K562 (cell line): ENCODE measurements around the gene HJV. TPM values are rescaled to one million over a fixed set of nuclear protein-coding genes. Genes with fewer than 3 reads are reported as not detected.

ENCODE experiments used
- ATAC-seq: fragments of 200-7000 bp; cut with Tn5 transposase; 3 replicates; pipeline ENCODE4 v1.9.1; 2020; ENCODE audit warnings: moderate library complexity
- BruUV-seq: library from RNA; stranded (reverse); fragments of 400-500 nt; replicated peaks from 2 replicates; lab custom pipeline; 2021; lab: Mats Ljungman, UMichigan
- CTCF ChIA-PET: fragments of 300-600 bp; formaldehyde crosslinking; extraction: SDS; loops from one replicate; lab custom pipeline; 2021; ENCODE audit warnings: low intra/inter-chr PET ratio; lab: Yijun Ruan, JAX
- POLR2A ChIA-PET: fragments of 300-600, 350-650 bp; sonication (Branson Sonifier 250); formaldehyde crosslinking; extraction: SDS; loops from one replicate; lab custom pipeline; 2021; ENCODE audit warnings: antibody characterized with exemption, inconsistent platforms; lab: Yijun Ruan, JAX
- DNase-seq, 4 experiments: peaks; one replicate each; pipeline versions ENCODE4 v3.0.0 to v3.0.0-alpha.2; 2011 to 2018; ENCODE audit warnings: low spot score in 3 of 4, mixed read lengths in 3 of 4; ENCODE audit errors: extremely low read depth in 1 of 4
- FAIRE-seq: peaks from 2 replicates; lab custom pipeline; 2011; peaks lifted over from hg19 to GRCh38; lab: Jason Lieb, UNC
- H2AFZ ChIP-seq: 2 replicates; pipeline ENCODE4 v1.6.0; 2011; ENCODE audit warnings: low read depth, low read length, control low read depth, inconsistent platforms
- H3K27ac ChIP-seq: fragments of 200-600 bp; 3 replicates; pipeline ENCODE4 v1.8.0; 2011; ENCODE audit warnings: low read depth, mild to moderate bottlenecking, control low read depth, inconsistent platforms, low read length, moderate library complexity, mixed read lengths; ENCODE audit errors: extremely low read depth
- H3K27me3 ChIP-seq, 2 experiments: fragments of 300-600 bp in 1 of 2; 2 replicates in 1 of 2; 3 replicates in 1 of 2; pipeline versions ENCODE4 v1.6.0 to v1.8.0; 2011; ENCODE audit warnings: inconsistent platforms in 2 of 2, low read length in 2 of 2, mild to moderate bottlenecking in 1 of 2, mixed read lengths in 1 of 2, moderate library complexity in 1 of 2; ENCODE audit not compliant: control insufficient read depth in 2 of 2, insufficient read depth in 2 of 2
- H3K36me3 ChIP-seq: fragments of 300-600 bp; 3 replicates; pipeline ENCODE4 v1.8.0; 2011; ENCODE audit warnings: mild to moderate bottlenecking, low read length, inconsistent platforms; ENCODE audit not compliant: control insufficient read depth, insufficient read depth
- H3K4me1 ChIP-seq, 2 experiments: fragments of 200-600 bp in 1 of 2; replicated peaks in 1 of 2; 2 replicates in 1 of 2; 3 replicates in 1 of 2; pipeline versions ENCODE4 v1.5.1 to v1.8.0; 2011; ENCODE audit warnings: inconsistent platforms in 2 of 2, low read length in 2 of 2, mild to moderate bottlenecking in 1 of 2, mixed read lengths in 1 of 2, moderate library complexity in 1 of 2; ENCODE audit not compliant: control insufficient read depth in 2 of 2, insufficient read depth in 2 of 2
- H3K4me2 ChIP-seq: 2 replicates; pipeline ENCODE4 v1.6.1; 2011; ENCODE audit warnings: low read length, control low read depth, inconsistent platforms, mixed read lengths; ENCODE audit not compliant: insufficient read depth
- H3K4me3 ChIP-seq: fragments of 200-600 bp; sonication (generic), shearing (Covaris generic); 2 replicates; pipeline ENCODE4 v1.5.1; 2016; ENCODE audit warnings: control low read depth, inconsistent platforms
- H3K79me2 ChIP-seq: fragments of 200-600 bp; 3 replicates; pipeline ENCODE4 v1.8.0; 2011; ENCODE audit warnings: low read length, inconsistent platforms; ENCODE audit not compliant: control insufficient read depth, insufficient read depth
- H3K9ac ChIP-seq, 2 experiments: 2 replicates each; pipeline versions ENCODE4 v1.6.0 to v1.6.1; 2011; ENCODE audit warnings: low read depth in 2 of 2, low read length in 2 of 2, control low read depth in 1 of 2, inconsistent platforms in 1 of 2, mild to moderate bottlenecking in 1 of 2, mixed read lengths in 1 of 2; ENCODE audit not compliant: insufficient read depth in 1 of 2
- H3K9me1 ChIP-seq: one replicate; pipeline ENCODE4 v1.6.0; 2011; ENCODE audit warnings: inconsistent platforms, mild to moderate bottlenecking, low read length, moderate library complexity; ENCODE audit not compliant: control insufficient read depth, insufficient read depth
- H3K9me3 ChIP-seq: replicated peaks from 2 replicates; pipeline ENCODE4 v1.5.1; 2011; ENCODE audit warnings: low read depth, low read length, inconsistent platforms; ENCODE audit not compliant: control insufficient read depth, insufficient read depth
- H4K20me1 ChIP-seq: replicated peaks from 2 replicates; pipeline ENCODE4 v1.6.1; 2011; ENCODE audit warnings: low read length, inconsistent platforms, mixed read lengths; ENCODE audit not compliant: control insufficient read depth, insufficient read depth
- BMI1 ChIP-seq: fragments of 150-350 bp; IDR thresholded peaks from 2 replicates; pipeline ENCODE4 v1.6.1; 2014; ENCODE audit warnings: low read length
- CEBPB ChIP-seq: fragments of 450-650 bp; IDR thresholded peaks from 2 replicates; pipeline ENCODE4 v1.6.1; 2016; ENCODE audit warnings: missing genetic modification characterization, missing compliant biosample characterization
- HNRNPLL ChIP-seq: fragments of 200-400 bp; formaldehyde crosslinking; IDR thresholded peaks from 2 replicates; pipeline ENCODE4 v1.6.1; 2017; ENCODE audit warnings: low read length, low read depth, mild to moderate bottlenecking; ENCODE audit not compliant: poor library complexity, severe bottlenecking
- KAT7 ChIP-seq: sonication (generic); formaldehyde crosslinking; IDR thresholded peaks from 2 replicates; pipeline ENCODE4 v1.8.0; 2022; ENCODE audit warnings: missing genetic modification reagents, mild to moderate bottlenecking, borderline replicate concordance
- KDM2B ChIP-seq: fragments of 250-450 bp; sonication (Bioruptor Pico); IDR thresholded peaks from 2 replicates; pipeline ENCODE4 v1.8.0; 2021; ENCODE audit warnings: mild to moderate bottlenecking, moderate library complexity
- MCM3 ChIP-seq: fragments of 450-650 bp; IDR thresholded peaks from 2 replicates; pipeline ENCODE4 v1.6.1; 2016
- MED1 ChIP-seq: sonication (generic); formaldehyde crosslinking; IDR thresholded peaks from 2 replicates; pipeline ENCODE4 v1.8.1; 2023; ENCODE audit warnings: missing genetic modification reagents, borderline replicate concordance
- SMAD1 ChIP-seq: fragments of 150-350 bp; IDR thresholded peaks from 2 replicates; pipeline ENCODE4 v1.6.1; 2014; ENCODE audit warnings: low read length, low read depth; ENCODE audit not compliant: partially characterized antibody
- TGIF2 ChIP-seq: sonication (generic); formaldehyde crosslinking; IDR thresholded peaks from 2 replicates; pipeline ENCODE4 v1.8.1; 2022; ENCODE audit warnings: mild to moderate bottlenecking, missing genetic modification reagents, moderate library complexity
- YBX1 ChIP-seq: fragments of 450-650 bp; IDR thresholded peaks from 2 replicates; pipeline ENCODE4 v1.7.1; 2016; ENCODE audit warnings: mild to moderate bottlenecking
- ZFP1 ChIP-seq: fragments of 450-650 bp; formaldehyde crosslinking; IDR thresholded peaks from 2 replicates; pipeline ENCODE4 v1.4.0; 2020; ENCODE audit warnings: mild to moderate bottlenecking, mixed read lengths
- ZNF12 ChIP-seq: sonication (generic); formaldehyde crosslinking; IDR thresholded peaks from 2 replicates; pipeline ENCODE4 v1.4.0; 2020; ENCODE audit warnings: mild to moderate bottlenecking, missing genetic modification reagents
- WGBS: fragments of 100-300 bp; shearing (Covaris generic); methylation state at CpG from one replicate; pipeline ENCODE4 v1.1.6; 2016; ENCODE audit warnings: low coverage, mixed read lengths; ENCODE audit not compliant: insufficient coverage; ENCODE audit errors: missing lambda C conversion rate; 5-methylcytosine and 5-hydroxymethylcytosine counted together
- in situ Hi-C: fragments of 300-500 bp; cut with MboI; formaldehyde crosslinking; loops from 4 replicates; pipeline ENCODE4 v1.15.0; 2018; ENCODE audit warnings: inconsistent platforms, mixed read lengths
- intact Hi-C: fragments of 100-400 bp; cut with micrococcal nuclease; formaldehyde crosslinking; loops from 2 replicates; pipeline ENCODE4 v1.14.2; 2022
- polyA plus RNA-seq, 8 experiments: library from polyadenylated mRNA; depleted of rRNA in 4 of 8; stranded (reverse) in 5 of 8; unstranded in 3 of 8; fragments of >200 nt; fragmentation: Nextera tagmentation in 2 of 8; fragmentation: Illumina TruSeq in 1 of 8; extraction: Ambion mirVana in 2 of 8; extraction: Trizol in 1 of 8; gene quantifications; 2 replicates each; pipeline versions ENCODE4 v1.2.1 to v1.2.3, GENCODE V29; 2011 to 2014; ENCODE audit warnings: inconsistent platforms in 1 of 8, missing spikeins in 1 of 8
- total RNA-seq, 7 experiments: library from RNA; depleted of rRNA in 6 of 7; stranded (reverse); fragments of >200 nt in 6 of 7; fragmentation: Illumina TruSeq in 2 of 7; extraction: Trizol in 2 of 7; gene quantifications; 2 replicates each; pipeline versions ENCODE4 v1.2.1 to v1.2.3, GENCODE V29; 2011 to 2021; ENCODE audit warnings: low replicate concordance in 1 of 7
- TF ChIP-seq, protein P1 (sequence below): sonication (generic); formaldehyde crosslinking; IDR thresholded peaks from 2 replicates; pipeline ENCODE4 v1.8.0; 2022; ENCODE audit warnings: mild to moderate bottlenecking, missing genetic modification reagents, borderline replicate concordance
- TF ChIP-seq, protein P2 (sequence below): sonication (generic); formaldehyde crosslinking; IDR thresholded peaks from 2 replicates; pipeline ENCODE4 v1.9.0; 2022; ENCODE audit warnings: mild to moderate bottlenecking, missing genetic modification reagents
- TF ChIP-seq, protein P3 (sequence below): fragments of 450-650 bp; IDR thresholded peaks from 2 replicates; pipeline ENCODE4 v1.6.1; 2016; ENCODE audit warnings: missing biosample characterization, missing genetic modification characterization

Gene HJV
- total and polyA plus RNA-seq, 9 of the 15 experiments (the other 6 are each of a cell fraction or from before 2014, with no cell fraction given), result 1.0 to 6.6 (median 2.4) TPM

DNA sequence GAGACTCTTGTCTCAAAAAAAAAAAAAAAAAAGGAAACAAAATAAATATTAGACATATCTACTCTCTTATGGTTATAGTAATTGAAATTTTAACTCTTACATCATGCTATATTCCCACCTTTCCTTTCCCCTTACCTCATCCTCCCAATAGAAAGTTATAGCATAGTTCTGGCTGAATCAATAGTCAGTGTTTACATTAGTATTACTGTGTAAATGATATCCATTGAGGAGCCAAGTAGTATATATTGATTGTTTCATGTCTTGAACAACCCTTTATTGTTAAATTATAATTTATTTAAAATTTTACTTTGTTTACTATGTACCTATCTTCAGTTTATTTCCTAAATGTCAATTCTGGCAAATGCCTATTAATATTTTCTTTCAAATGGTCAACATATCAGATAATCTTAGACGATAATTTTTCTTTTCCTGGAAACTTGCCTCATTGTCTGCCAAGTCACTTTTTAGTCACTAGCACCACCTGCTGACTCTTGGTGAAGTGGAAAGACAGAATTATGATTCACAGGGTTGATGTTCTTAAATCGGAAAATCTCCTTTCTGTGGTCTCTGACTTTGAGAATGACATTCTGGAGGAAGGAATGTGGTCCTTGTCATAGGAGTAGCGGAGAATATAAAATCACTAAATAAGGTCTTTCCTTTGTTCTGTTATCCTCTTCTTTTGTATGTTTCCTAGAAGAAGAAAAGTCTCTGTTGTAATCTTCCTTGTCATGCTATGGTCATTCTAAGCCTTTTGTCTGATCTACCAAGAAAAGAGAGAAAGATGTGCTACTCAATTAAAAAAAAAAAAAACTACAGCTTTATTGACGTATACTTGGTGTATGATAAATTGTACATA, 8.6 kb downstream of the HJV start:
- H3K79me2 ChIP-seq, result no peaks in the 10 kb centered on the region
- ChIA-PET CTCF (interaction anchor here (0.5 to 3.7 kb wide), 7 partner anchors 35 to 262 kb away, joined by 3 to 32 read pairs (median 3); partner anchors contain the start of gene NUDT17), POLR2A (interaction anchor here (0.7 to 2.2 kb wide), 4 partner anchors 17 to 97 kb away, joined by 3 to 9 read pairs (median 4); partner anchors contain the start of gene TXNIP)
- no peaks in the 10 kb centered on the region for H4K20me1 ChIP-seq
- no peaks in the 10 kb centered on the region for H3K9me1 ChIP-seq
- no peaks in the 10 kb centered on the region for H3K27me3 ChIP-seq
- FAIRE-seq (peak; percentile 86), ATAC-seq (peak; percentile 84), DNase-seq (peak; percentile 51 to 83 (median 56))
- no peak overlapping the region for H3K27ac ChIP-seq
- intact Hi-C loops (loop anchor here (1.0 to 10.0 kb wide), 3 partner anchors 122 to 288 kb away; partner anchors contain the start of gene NUDT17), in situ Hi-C loops (loop anchor here (5.0 kb wide), 1 partner anchor 166 kb away; the partner anchor contains the start of gene NUDT17)
- 2% methylated on average over 4 of the region's 4 CpGs for WGBS
- BruUV-seq, result no TSS peak
- no peak overlapping the region for H3K4me3 ChIP-seq
- peak overlapping the region; percentile 71 for H2AFZ ChIP-seq
- no peaks in the 10 kb centered on the region for H3K36me3 ChIP-seq
- H3K4me1 ChIP-seq, result peaks cover 2 to 6% of the 10 kb centered on the region in 2 experiments
- H3K9ac ChIP-seq, result no peak overlapping the region
- no peaks in the 10 kb centered on the region for H3K9me3 ChIP-seq
- no peak overlapping the region for H3K4me2 ChIP-seq
- no peak for TF ChIP-seq HNRNPLL
- TF ChIP-seq ZFP1 (CRISPR knock-in tag), result no peak
- TF ChIP-seq, protein P1, sequence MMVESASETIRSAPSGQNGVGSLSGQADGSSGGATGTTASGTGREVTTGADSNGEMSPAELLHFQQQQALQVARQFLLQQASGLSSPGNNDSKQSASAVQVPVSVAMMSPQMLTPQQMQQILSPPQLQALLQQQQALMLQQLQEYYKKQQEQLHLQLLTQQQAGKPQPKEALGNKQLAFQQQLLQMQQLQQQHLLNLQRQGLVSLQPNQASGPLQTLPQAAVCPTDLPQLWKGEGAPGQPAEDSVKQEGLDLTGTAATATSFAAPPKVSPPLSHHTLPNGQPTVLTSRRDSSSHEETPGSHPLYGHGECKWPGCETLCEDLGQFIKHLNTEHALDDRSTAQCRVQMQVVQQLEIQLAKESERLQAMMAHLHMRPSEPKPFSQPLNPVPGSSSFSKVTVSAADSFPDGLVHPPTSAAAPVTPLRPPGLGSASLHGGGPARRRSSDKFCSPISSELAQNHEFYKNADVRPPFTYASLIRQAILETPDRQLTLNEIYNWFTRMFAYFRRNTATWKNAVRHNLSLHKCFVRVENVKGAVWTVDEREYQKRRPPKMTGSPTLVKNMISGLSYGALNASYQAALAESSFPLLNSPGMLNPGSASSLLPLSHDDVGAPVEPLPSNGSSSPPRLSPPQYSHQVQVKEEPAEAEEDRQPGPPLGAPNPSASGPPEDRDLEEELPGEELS (CRISPR knock-in tag), result no peak
- TF ChIP-seq KDM2B (CRISPR knock-in tag), result no peak
- TF ChIP-seq MED1, result no peak
- no peak for TF ChIP-seq MCM3
- 0 out of 2 replicates have a peak, but pooled peaks have one; percentile 41 for TF ChIP-seq CEBPB (tag)
- TF ChIP-seq SMAD1, result no peak
- TF ChIP-seq KAT7 (CRISPR knock-in tag), result no peak
- TF ChIP-seq TGIF2 (CRISPR knock-in tag), result no peak
- no peak for TF ChIP-seq ZNF12
- TF ChIP-seq YBX1, result no peak
- TF ChIP-seq, protein P2, sequence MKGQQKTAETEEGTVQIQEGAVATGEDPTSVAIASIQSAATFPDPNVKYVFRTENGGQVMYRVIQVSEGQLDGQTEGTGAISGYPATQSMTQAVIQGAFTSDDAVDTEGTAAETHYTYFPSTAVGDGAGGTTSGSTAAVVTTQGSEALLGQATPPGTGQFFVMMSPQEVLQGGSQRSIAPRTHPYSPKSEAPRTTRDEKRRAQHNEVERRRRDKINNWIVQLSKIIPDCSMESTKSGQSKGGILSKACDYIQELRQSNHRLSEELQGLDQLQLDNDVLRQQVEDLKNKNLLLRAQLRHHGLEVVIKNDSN (CRISPR knock-in tag), result no peak
- TF ChIP-seq BMI1, result no peak
- TF ChIP-seq, protein P3, sequence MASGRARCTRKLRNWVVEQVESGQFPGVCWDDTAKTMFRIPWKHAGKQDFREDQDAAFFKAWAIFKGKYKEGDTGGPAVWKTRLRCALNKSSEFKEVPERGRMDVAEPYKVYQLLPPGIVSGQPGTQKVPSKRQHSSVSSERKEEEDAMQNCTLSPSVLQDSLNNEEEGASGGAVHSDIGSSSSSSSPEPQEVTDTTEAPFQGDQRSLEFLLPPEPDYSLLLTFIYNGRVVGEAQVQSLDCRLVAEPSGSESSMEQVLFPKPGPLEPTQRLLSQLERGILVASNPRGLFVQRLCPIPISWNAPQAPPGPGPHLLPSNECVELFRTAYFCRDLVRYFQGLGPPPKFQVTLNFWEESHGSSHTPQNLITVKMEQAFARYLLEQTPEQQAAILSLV (tag), result no peak
